Lower lobe of right lung (tissue), 2 donors: ENCODE measurements around the gene CAMK1G. TPM values are rescaled to one million over a fixed set of nuclear protein-coding genes. Genes with fewer than 3 reads are reported as not detected.

Experiments used
- ATAC-seq, 2 donors: fragments of 200-7000 bp; cut with Tn5 transposase; one replicate each; pipeline ENCODE4 v1.9.1; 2020 to 2022; ENCODE audit warnings: mild to moderate bottlenecking in 2 of 2, moderate library complexity in 2 of 2
- DNase-seq: peaks from one replicate; pipeline ENCODE4 v3.0.0-alpha.2; 2020
- H3K27ac ChIP-seq: fragments of 200-600 bp; one replicate; pipeline ENCODE4 v1.8.0; 2022
- H3K27me3 ChIP-seq: fragments of 200-600 bp; one replicate; pipeline ENCODE4 v1.8.0; 2022; ENCODE audit warnings: low read depth
- H3K36me3 ChIP-seq: fragments of 200-600 bp; one replicate; pipeline ENCODE4 v1.8.0; 2022; ENCODE audit warnings: mild to moderate bottlenecking
- H3K4me1 ChIP-seq: fragments of 200-600 bp; one replicate; pipeline ENCODE4 v1.8.0; 2022
- H3K4me3 ChIP-seq: fragments of 200-600 bp; one replicate; pipeline ENCODE4 v1.8.0; 2022; ENCODE audit warnings: mild to moderate bottlenecking
- H3K9me3 ChIP-seq: fragments of 200-600 bp; one replicate; pipeline ENCODE4 v1.8.0; 2022
- CTCF ChIP-seq: fragments of 200-600 bp; IDR thresholded peaks from one replicate; pipeline ENCODE4 v1.8.0; 2022; ENCODE audit warnings: antibody characterized with exemption, mild to moderate bottlenecking
- intact Hi-C: fragments of 100-400 bp; cut with DNase I; formaldehyde crosslinking; loops from one replicate; pipeline ENCODE4 v1.11.0; 2022
- total RNA-seq: library from RNA; stranded (reverse); fragmentation: NEBNext Ultra II Directional; extraction: Animal tissue kit (Norgen Biotek cat#: 25700); gene quantifications from one replicate; pipeline ENCODE4 v1.2.1, GENCODE V29; 2021
- donor health status: DM: no; HTN: yes; CAD: no; lungs with severe emphysema.

CAMK1G gene
- total RNA-seq, 1 donor from 2014 or later = 0.56 TPM

DNA sequence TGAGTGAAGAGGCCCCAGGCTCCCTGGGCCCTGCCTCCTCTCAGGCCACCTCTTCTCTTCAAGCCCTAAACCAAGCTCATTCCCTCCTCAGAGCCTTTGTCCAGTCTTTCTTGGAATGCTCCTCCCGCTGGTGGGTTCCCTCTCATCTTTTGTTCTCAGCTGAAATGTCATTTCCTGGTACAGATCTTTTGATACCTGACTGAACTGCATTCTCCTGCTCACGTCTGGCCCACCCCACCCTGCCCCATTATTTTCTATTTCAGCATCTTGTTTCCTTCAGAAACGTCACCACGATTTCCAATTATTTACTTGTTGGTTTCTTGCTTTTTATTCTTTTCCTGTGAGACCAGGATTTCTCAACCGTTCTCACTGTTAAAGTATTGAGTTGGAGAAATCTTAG, 52.3 kb downstream of the CAMK1G start:
- Histone ChIP-seq H3K27ac (no peak overlapping the region), H3K27me3 (no peaks in the 10 kb centered on the region), H3K4me3 (no peak overlapping the region), H3K9me3 (no peaks in the 10 kb centered on the region), H3K36me3 (no peaks in the 10 kb centered on the region), H3K4me1 (no peaks in the 10 kb centered on the region)
- no peak for TF ChIP-seq CTCF
- intact Hi-C loops = no loop called here
- no peak for DNase-seq
- ATAC-seq = no peak

GRCh38 chr1:209641832-209642172, 58.3 kb downstream of the CAMK1G start:
- no peak for TF ChIP-seq CTCF
- intact Hi-C loops = no loop called here
- no peak overlapping the region for H3K4me3 ChIP-seq
- no peaks in the 10 kb centered on the region for H3K9me3 ChIP-seq
- ATAC-seq (peak; percentile 83 to 87), DNase-seq (peak; percentile 69)
- H3K4me1 ChIP-seq = peaks cover 51% of the 10 kb centered on the region
- H3K36me3 ChIP-seq = no peaks in the 10 kb centered on the region
- H3K27me3 ChIP-seq = no peaks in the 10 kb centered on the region
- H3K27ac ChIP-seq = peak overlapping the region; percentile 74

GRCh38 chr1:209642816-209643215, 59.3 kb downstream of the CAMK1G start:
- no peaks in the 10 kb centered on the region for H3K9me3 ChIP-seq
- intact Hi-C loops = no loop called here
- H3K4me3 ChIP-seq = no peak overlapping the region
- H3K36me3 ChIP-seq = no peaks in the 10 kb centered on the region
- peaks cover 61% of the 10 kb centered on the region for H3K4me1 ChIP-seq
- H3K27ac ChIP-seq = peak overlapping the region; percentile 74
- DNase-seq (no peak), ATAC-seq (peak in 1 of 2 donors; percentile 14)
- no peaks in the 10 kb centered on the region for H3K27me3 ChIP-seq
- no peak for TF ChIP-seq CTCF

- no peaks in the 10 kb centered on the region for H3K9me3 ChIP-seq
- ATAC-seq = peak; percentile 38 to 59
- no peaks in the 10 kb centered on the region for H3K27me3 ChIP-seq
- no peak for TF ChIP-seq CTCF
- peak overlapping the region; percentile 74 for H3K27ac ChIP-seq
- peaks cover 67% of the 10 kb centered on the region for H3K4me1 ChIP-seq
- intact Hi-C loops = no loop called here
- no peaks in the 10 kb centered on the region for H3K36me3 ChIP-seq
- no peak overlapping the region for H3K4me3 ChIP-seq
- DNase-seq = no peak
Measured at GRCh38 chr1:209643285-209644020, 59.9 kb downstream of the CAMK1G start.

- Histone ChIP-seq H3K27me3 (no peaks in the 10 kb centered on the region), H3K4me3 (no peak overlapping the region), H3K9me3 (no peaks in the 10 kb centered on the region), H3K27ac (peak overlapping the region; percentile 31), H3K4me1 (peaks cover 91% of the 10 kb centered on the region), H3K36me3 (no peaks in the 10 kb centered on the region)
- ATAC-seq = no peak
- intact Hi-C loops = no loop called here
- no peak for DNase-seq
- TF ChIP-seq CTCF = no peak
Measured at GRCh38 chr1:209645574-209646452, 62.3 kb downstream of the CAMK1G start.
